ENCODE results near the gene HSPB1.
"Not testable (repeated sequence)": the region's sequence is repeated elsewhere in the genome, so short reads cannot be mapped to it uniquely, and the experiment has no call there.

Gene HSPB1

GRCh38 chr7:76281706-76282343 is 20.6 kb upstream of the HSPB1 start:
- no peak for DNase-seq

- peak; percentile 40 for DNase-seq
These were observed 19.9 kb upstream of the HSPB1 start for GRCh38 chr7:76282344-76283253.

DNA sequence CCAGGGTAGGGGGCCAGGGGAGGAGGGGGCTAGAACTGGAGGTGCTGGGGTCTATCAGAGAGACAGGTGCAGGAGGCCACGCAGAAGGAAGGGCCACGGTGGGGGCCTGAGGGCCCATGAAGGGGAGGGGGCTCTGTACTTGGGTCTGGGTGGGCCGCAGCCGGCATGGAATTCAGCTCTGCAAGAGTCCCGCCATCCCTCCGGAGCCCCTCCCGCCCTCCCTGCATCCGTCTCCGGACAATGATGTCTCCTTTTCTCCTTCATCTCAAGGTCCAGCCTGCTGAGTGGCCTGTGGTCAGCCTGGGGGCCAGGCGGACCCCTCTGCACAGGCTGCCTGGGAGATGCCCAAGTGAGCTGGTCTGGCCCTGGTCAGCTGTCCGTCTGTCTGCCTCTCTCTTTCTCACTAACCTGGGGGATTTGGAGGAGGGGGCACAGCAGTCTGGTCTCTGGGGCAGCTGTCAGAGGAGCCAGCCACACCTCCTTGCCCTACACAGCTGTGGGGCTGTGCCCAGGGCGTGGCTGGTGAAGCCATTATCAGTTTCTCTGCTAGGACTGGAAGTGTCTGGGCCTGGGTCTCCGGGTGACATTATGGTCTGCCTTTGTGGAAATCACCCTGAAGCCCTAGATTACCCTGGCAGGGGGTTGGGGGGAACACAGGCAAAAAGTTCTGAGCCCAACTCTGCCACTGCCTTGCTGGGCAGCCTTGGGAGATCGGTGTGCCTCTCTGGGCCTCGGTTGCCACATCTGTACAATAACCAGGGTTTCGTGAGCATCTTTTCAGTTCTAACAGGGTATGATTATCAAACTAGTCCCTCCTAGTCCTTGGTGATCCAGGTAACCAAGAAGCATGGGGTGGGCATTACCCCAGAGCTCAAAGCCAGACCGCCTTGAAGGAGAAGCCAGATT is 19.0 kb upstream of the HSPB1 start:
- DNase-seq: no peak

- DNase-seq: no peak
These were observed 16.7 kb upstream of the HSPB1 start for GRCh38 chr7:76285604-76286374.

GRCh38 chr7:76286842-76287403 is 15.6 kb upstream of the HSPB1 start:
- DNase-seq: no peak

- DNase-seq: not testable (repeated sequence)
These were observed 11.6 kb upstream of the HSPB1 start for GRCh38 chr7:76290847-76291350.

DNA sequence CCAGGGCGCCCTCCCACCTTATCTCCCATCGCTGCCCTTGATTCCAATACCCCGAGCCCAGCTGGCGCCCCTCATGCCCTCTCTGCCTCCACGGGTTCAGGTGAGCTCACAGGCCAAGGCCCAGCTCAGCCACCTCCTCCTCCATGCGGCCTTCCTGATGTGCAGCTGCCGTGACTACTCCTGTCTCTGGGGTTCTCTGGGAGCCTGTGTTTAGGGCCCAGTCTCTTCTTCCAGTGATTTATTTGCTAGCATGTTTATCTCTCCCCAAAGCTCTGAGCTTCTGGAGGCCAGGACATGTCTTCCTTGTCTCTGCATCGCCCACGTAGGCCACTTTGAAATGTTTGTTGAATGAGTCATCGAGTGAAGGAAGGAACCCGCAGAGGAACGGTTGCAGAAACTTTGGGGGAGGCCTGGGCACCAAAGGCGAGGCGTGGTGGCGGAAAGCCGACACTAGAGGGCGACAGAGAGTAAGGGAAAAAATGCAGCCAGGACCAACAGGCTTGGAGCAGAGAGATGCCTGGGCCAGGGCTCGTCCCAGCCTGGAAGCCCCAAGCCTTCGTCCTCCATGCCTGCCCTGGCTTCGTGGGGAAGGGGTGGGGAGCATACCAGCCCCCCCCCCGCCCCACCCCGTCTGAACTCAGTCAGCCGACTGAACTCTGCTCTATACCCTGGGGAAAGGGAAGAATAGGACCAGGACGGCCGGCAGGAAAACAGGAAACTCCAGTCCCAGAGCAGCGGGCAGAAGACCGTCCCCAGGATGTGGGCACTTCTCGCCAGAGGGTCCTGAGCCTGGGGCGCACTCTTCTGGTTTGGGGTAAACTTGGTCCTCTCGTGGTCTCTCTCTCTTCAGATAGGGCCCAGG is 10.9 kb upstream of the HSPB1 start:
- peak; percentile 85 for DNase-seq

DNA sequence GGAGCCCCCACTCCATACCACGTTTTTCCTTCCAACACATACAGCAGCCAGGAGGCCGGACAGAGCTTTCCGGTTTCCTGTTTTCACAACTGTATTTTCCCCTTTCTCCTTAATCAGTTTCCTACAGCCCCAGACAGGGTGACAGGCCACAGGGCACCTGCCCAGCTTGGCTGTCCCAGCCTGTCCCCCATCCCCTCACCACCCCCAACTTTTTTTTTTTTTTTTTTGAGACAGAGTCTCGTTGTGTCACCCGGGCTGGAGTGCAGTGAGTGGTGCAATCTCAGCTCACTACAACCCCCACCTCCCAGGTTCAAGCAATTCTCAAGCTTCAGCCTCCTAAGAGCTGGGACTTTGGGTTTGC is 10.3 kb upstream of the HSPB1 start:
- peak; percentile 54 for DNase-seq

DNA sequence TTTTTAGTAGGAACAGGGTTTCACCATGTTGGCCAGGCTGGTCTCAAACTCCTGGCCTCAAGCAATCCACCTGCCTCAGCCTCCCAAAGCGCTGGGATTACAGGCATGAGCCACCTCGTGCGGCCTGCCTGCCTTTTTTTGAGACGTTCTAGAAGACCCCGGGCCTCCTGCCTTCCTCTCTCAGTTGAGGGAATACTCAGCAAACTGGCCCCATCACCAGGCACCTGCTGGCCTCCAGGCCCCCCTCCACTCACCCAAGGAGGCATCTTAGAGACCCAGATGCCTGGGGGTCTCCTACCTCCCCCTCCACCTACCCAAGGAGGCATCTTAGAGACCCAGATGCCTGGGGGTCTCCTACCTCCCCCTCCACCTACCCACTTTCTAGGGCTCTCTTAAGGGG is 9.6 kb upstream of the HSPB1 start:
- DNase-seq: not testable (repeated sequence)

DNA sequence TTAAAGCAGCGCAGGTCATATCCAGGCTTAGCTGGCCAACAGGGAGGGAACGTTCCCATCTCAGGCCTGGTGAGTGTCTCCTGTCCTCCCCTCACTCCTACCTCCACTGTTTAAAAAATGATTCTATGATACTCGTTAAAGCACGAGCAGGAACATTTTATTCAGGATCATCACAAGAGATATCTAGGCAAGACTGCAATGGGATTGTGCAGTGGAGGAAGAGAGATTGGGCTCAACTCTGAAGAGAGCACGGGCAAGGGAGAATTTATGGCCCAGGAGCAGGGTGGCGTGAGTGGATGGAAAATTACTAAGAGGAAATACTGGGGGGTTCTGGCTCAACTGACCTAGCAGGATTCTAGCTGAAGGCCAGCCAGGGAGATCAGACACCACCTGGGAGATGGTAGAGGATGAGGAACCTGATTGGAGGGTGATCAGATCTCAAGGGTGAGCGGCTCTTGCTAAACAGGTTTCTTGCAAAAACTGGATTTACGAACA is 9.0 kb upstream of the HSPB1 start:
- DNase-seq: no peak

DNA sequence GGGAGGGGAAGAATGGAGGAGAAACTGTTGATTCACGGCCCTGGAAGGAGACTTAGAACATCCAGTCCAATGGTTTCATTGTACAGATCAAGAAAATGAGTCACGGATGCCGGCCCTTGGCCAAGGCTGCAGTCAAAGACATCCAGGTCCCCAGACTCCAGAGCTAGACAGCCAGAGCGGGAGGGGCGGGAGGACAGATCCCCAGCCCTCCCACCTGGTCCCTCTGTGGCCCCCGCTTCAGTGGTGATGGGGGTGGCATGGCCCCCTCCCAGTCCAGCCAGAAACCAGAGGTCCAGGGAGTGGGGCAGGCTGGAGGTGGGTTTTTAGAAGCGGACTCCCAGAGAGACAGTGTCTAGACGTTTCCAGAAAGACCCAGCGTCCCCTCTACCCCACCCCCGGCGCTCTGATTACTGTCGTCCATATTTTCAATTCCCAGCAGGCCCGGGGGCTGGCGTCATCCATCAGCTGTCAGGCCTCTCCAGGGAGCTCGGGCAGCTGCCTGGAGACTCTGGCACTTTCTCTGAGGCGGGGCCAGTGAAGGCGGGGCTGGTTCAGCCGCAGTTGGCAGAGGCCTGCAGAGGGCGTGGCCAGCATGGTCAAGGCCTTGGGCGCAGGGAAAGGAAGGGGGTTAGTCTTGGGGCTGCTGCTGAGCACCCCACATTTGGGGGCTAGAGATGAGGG is 8.0 kb upstream of the HSPB1 start:
- DNase-seq: peak; percentile 98

GRCh38 chr7:76296743-76297740 is 5.4 kb upstream of the HSPB1 start:
- DNase-seq: peak; percentile 83

DNA sequence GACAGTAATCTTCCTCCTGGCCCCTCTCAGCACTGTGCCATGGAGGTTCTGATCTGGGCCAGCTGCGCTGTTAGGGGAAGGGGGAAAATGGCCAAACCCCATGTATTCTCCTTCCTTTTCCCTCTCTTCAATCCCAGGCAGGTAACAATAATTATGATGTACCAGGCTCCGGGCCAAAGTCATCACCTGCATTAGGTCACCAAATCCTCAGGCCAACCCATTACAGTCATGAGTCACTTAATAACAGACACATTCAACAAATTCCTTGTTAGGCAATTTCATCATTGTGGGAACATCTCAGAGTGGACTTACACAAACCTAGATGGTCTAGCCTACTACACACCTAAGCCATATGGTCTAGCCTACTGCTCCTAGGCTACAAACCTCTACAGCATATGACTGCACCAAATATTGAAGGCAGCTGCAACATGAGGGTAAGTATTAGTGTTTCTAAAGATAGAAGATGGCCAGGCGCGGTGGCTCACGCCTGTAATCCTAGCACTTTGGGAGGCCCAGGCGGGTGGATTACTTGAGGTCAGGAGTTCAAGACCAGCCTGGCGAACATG is 2.2 kb upstream of the HSPB1 start:
- peak; percentile 88 for DNase-seq

GRCh38 chr7:76301000-76301399 is 1.5 kb upstream of the HSPB1 start:
- DNase-seq: no peak

DNA sequence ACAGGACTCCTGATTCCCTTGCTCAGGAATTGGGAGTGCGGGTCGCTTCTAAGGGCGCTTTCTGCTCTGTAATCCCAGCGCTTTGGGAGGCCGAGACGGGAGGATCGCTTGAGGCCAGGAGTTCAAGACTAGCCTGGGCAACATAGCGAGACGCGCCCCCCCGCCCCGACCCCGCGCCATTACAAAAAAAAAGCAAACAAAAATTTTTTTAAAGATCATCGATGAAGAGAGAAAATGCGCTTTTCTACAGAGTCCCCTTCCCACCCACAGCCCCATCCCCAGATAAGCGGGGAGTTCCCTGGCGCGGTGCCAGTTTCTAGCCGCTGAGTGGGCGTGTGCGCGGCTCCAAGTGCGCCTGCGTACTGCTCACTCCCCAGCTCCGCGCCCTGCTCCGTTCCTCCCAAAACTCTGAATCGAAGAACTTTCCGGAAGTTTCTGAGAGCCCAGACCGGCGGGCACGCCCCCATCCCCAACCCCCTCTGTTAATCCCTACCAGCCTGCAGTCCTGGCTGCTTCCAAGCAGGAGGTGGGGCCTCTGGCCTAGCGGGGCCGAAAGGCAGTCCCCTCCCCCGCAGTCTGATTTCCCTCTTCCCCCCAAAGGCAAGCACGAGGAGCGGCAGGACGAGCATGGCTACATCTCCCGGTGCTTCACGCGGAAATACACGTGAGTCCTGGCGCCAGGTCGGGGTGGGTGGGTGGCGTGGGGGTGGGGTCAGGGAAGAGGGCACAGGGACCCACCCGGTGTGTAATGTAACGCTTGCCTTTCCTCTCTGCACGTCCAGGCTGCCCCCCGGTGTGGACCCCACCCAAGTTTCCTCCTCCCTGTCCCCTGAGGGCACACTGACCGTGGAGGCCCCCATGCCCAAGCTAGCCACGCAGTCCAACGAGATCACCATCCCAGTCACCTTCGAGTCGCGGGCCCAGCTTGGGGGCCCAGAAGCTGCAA is 1.0 kb downstream of the HSPB1 start:
- peak; percentile 88 for DNase-seq

GRCh38 chr7:76304888-76305375 is 2.5 kb downstream of the HSPB1 start:
- DNase-seq: peak; percentile 39

GRCh38 chr7:76308874-76309273 is 6.4 kb downstream of the HSPB1 start:
- not testable (repeated sequence) for DNase-seq
